ENCODE results near the gene TNFAIP3. TPM values are rescaled to one million over a fixed set of nuclear protein-coding genes. Genes with fewer than 3 reads are reported as not detected.

Gene TNFAIP3
- total RNA-seq, 1 donor from 2014 or later = 4.6 TPM

DNA sequence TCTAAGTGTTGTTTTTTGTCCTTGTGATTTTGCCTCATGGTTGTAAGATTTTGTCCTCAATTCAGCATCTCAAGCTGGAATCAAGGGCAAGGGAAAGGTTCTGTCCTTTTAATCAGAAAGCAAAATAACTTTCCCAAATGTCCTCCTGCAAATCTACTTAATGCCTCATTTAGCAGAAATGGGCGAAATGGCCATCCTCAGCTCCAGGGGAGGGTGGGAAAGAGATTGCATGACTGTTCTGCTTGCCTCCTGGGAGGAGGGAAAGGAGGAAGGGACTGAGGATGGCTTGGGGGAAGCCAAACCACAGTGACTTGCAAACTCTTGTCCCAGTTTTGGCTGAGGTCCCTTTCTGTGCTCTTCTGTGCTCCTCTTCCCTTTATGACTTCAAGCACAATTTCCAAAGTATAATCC is 43.4 kb downstream of the TNFAIP3 start:
- DNase-seq = no peak
- intact Hi-C loops (cut with DNase I) = no loop called here
- peak; percentile 73 for ATAC-seq (ENCODE audit: poor library complexity)

DNA sequence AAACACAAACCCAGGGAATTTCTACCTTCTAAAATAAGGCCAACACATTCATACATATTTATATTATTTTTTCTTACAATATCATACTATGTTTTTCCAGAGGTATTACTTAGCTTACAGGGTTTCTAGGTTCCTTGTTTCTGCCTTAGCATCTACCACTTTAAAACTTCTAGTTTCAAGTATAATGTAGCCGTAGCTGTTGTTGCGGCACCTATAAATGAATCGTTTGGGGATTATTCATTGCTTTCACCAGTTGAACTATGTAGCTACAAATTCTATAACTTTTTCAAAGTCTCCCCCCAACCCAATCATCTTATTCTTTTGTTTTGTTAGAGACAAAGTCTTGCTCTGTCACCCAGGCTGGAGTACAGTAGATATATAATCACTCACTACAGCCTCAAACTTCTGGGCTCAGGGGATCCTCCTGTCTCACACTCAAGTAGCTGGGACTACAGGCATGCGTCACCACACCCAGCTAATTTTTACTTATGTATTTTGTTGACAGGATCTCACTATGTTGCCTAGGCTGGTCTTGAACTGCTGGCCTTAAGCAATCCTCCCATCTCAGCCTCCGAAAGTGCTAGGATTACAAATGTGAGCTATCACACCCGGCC is 43.9 kb downstream of the TNFAIP3 start:
- DNase-seq (no peak), ATAC-seq (ENCODE audit: poor library complexity) (no peak)
- intact Hi-C loops (cut with DNase I) = no loop called here

DNA sequence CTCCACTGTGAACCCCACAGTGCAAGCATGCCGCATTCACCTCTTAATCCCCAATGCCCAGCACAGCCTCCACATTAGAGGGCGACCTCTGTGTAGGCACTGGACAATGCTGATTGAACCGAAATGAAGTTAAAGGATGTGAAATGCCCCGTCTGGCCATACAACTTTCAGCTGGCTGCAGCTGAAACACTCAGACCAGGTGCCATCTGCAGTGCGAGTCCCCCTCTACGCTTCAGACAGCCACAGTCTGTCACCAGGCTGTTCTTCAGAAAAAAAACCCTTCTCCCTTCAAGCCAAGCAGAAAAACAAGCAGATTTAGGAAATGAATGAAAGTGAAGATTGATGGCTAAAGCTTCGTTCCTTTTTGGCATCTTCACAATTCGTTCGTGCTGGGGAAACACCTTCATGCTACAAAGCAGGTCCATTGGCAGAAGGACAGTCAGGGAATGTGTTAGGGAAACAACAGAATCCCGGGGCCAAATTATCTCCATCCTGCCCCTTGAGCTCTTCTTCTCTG is 44.7 kb downstream of the TNFAIP3 start:
- DNase-seq (no peak), ATAC-seq (ENCODE audit: poor library complexity) (no peak)
- intact Hi-C loops (cut with DNase I) = no loop called here

DNA sequence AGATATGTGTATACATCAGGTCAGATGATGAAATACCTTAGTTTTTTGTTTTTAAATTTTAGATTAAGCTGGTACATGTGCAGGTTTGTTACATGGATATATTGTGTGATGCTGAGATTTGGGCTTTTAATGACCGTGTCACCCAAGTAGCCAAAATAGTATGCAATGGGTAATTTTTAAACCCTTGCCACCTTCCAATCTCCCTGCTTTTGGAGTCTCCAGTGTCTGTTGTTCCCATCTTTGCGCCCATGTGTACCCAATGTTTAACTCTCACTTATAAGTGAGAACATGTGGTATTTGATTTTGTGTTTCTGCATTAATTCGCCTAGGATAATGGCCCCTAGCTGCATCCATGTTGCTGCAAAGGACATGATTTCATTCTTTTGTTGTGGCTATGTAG is 45.8 kb downstream of the TNFAIP3 start:
- intact Hi-C loops (cut with DNase I) = no loop called here
- DNase-seq (no peak), ATAC-seq (ENCODE audit: poor library complexity) (no peak)

DNA sequence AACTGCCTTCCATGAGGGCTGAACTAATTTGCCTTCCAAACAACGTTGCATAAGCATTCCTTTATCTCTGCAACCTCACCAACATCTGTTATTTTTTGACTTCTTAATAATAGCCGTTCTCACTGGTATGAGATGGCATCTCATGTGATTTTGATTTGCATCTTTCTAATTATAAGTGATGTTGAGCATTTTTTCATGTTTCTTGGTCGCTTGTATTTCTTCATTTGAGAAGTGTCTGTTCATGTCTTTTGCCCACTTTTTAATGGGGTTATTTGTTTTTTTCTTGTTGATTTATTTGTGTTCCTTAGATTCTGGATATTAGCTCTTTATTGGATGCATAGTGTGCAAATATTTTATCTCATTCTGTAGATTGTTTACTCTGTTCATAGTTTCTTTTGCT is 46.4 kb downstream of the TNFAIP3 start:
- no peak for ATAC-seq (ENCODE audit: poor library complexity)
- no peak for DNase-seq
- intact Hi-C loops (cut with DNase I) = no loop called here

- no peak for ATAC-seq (ENCODE audit: poor library complexity)
- no peak for DNase-seq
- intact Hi-C loops (cut with DNase I) = no loop called here
Observed at GRCh38 chr6:137913996-137914529, 47.0 kb downstream of the TNFAIP3 start.

GRCh38 chr6:137914530-137915193 is 47.6 kb downstream of the TNFAIP3 start:
- no peak for ATAC-seq (ENCODE audit: poor library complexity)
- intact Hi-C loops (cut with DNase I) = no loop called here
- no peak for DNase-seq

GRCh38 chr6:137915790-137916189 is 48.7 kb downstream of the TNFAIP3 start:
- no peak for ATAC-seq (ENCODE audit: poor library complexity)
- no peak for DNase-seq
- intact Hi-C loops (cut with DNase I) = no loop called here

DNA sequence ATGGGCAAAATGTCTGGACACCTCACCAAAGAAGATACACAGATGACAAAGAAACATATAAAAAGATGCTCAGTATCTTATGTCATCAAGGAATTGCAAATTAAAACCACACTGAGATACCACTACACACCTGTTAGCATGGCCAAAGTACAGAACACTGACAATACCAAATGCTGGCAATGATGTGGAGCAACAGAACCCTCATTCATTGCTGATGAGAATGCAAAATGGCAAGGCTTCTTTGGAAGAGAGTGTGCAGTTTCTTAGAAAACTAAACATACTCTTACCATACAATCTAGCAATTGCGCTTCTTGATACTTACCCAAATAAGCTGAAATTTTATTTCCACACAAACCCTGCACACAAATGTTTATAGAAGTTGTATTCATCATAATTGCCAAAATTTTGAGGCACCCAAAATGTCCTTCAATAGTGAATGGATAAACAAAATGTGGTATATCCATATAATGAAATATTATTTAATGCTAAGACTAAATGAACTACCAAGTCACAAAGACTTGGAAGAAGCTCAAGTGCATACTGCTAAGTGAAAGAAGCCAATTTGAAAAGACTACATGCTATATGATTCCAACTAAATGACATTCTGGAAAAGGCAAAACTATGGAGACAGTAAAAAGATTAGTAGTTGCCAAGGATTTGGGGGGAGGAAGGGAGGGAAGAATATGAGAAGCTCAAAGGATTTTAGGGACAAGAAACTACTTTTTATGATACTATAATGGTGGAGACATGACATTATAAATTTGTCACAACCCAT is 50.7 kb downstream of the TNFAIP3 start:
- no peak for DNase-seq
- intact Hi-C loops (cut with DNase I) = no loop called here
- no peak for ATAC-seq (ENCODE audit: poor library complexity)

DNA sequence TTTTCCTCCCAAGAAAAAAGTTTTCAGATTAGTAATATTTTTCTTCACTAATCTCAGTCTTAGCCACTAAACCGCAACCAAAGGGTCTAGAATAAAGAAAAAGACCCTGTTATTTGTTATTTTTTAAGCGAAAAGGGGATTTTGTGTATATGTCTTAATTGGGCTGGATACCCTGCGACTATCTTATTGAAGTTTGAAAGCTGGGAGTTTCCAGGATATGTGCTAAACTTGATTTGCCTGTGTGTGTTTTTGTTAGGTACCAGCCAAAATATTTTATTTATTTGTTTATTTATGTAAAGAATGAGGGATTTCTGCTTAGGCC is 52.4 kb downstream of the TNFAIP3 start:
- intact Hi-C loops (cut with DNase I) = no loop called here
- ATAC-seq (ENCODE audit: poor library complexity) (no peak), DNase-seq (no peak)

DNA sequence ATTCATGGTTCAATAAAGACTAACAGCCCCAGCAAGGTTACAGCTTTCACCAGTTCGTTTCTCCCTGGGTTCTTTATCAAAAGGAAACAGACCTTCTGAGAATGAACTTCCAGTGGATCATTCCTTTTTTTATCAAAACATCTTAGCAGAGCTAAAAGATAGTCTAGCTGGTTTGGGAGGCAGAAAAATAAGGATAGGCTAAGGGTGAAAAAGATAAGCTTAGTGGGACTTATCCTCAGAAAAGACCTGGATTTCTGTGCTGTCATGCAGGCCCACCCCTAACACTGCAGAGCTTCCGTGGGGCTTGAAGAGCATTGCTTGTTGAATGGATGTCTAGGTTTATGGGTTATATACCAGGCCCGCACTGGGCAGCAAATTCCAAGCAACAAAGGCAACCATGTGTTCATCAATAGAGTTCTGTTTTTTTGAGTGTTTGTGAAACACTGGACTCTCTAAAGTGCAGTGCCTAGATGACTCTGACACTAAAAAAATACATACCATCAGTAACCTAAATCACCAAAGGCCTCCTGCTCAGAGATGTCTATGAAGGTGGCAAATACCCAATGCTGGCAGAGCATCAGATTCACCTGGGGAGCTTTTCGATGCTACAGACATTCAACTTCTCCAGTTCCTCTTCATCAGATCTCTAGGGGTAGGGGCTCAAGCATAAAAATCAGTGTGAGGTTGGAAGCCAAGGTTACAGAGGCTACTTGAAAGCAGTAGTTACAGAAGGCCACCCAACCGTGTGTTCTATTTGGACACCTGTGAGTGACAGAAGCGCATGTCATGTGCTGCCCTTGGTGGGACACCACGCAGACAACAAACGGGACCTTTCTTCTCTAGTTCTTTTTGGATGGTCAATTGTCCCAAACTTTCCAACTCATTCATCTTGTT is 53.0 kb downstream of the TNFAIP3 start:
- DNase-seq (no peak), ATAC-seq (ENCODE audit: poor library complexity) (no peak)
- intact Hi-C loops (cut with DNase I) = no loop called here

DNA sequence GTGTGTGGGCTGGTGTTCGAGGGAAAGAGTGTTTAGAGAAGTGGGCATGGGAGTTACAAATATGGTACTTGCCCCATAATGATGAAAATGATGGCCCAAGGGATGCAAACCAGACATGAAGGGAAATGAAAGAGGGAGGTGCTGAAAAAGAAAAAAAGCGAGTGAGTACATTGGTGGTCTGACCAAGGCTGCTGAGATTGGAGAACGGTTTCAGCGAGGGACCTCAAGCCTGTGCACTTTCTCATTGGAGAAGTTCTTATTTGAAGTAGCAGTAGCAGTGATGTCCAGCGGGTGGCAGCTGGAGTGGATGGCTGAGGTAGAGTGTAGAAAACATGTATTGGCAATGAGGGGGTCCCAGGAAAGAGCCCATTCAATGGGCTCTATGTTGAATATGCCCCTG is 54.8 kb downstream of the TNFAIP3 start:
- intact Hi-C loops (cut with DNase I) = no loop called here
- ATAC-seq (ENCODE audit: poor library complexity) = no peak
- DNase-seq = no peak

DNA sequence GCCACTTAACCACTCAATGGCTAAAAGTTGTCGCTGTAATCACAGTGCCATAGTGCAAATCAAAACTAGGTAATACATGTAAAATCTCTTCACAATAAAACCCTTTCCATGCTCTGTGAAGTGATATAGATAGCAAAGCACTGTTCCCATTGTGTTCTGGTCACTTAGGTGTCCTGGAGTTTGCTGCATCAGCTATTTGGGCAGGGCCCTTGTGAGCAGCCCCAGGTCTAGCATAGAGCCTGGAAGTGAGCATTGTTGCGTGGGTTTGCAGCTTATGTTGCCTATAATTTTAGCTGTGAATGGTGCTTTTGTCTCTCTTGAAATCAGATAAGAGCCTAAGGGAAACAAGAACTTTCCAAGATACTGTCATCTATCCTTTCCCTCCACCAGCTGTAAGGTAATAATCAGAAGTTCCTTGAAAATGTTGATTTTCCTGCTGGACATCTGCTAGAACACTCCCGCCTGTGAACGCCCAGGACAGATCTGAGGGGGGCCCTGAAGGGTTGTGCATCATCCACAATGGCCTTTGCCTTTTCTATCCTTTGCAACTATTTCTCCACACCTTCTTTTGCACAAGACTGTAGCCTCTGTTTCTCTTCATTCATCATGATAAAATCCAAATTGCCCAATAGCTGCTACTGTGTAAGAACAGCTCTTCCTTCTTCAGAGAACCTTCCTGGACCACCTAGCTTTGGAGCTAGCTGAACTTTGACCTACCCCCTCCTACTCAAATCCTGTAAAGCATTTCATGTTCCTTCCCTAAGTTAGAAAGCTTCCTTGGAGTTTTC is 57.0 kb downstream of the TNFAIP3 start:
- ATAC-seq (ENCODE audit: poor library complexity) = no peak
- intact Hi-C loops (cut with DNase I) = no loop called here
- no peak for DNase-seq

GRCh38 chr6:137925141-137925698 is 58.2 kb downstream of the TNFAIP3 start:
- intact Hi-C loops (cut with DNase I) = no loop called here
- ATAC-seq (ENCODE audit: poor library complexity) (no peak), DNase-seq (no peak)

- ATAC-seq (ENCODE audit: poor library complexity) (no peak), DNase-seq (no peak)
- intact Hi-C loops (cut with DNase I) = no loop called here
Observed at GRCh38 chr6:137926207-137926731, 59.2 kb downstream of the TNFAIP3 start.

DNA sequence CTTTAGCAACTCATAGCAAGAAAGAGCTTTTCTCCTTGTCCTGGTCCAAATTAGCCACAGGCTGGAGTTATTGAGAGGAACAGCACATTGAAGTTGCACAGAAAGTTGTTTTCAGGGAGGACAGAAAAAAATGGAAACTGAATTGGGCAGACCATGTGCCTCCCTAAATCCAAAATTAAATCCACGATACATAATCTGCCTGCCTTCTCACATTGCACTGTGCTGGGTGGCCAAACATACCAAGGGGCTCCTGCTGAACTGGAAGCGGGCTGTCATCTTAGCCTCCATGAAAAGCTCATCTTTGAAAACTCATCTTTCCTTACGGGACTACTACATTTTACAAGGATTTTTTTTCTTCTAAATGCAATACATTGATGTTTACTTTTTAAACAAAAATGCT is 59.9 kb downstream of the TNFAIP3 start:
- DNase-seq (no peak), ATAC-seq (ENCODE audit: poor library complexity) (no peak)
- intact Hi-C loops (cut with DNase I) = no loop called here

DNA sequence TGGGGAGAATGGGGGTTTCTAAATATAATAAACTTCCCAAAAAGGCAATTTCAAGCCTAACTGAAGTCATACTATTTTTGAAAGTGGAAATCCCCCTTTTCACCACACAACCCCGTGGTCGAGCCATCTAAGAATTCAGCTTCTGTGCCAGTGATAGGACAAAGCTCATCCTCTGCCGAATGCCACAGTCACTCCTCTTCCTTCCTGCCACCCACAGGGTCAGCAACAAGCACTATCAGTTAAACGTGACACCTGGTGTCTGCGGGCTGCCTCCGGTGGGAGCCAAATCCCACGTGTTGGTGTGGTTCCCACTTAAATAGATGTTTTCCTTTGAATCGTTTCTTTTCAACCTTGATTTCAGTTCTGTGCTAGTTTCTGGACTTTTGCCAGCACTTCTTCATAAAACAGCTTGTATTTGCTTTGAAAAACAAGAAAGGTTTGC is 60.7 kb downstream of the TNFAIP3 start:
- no peak for ATAC-seq (ENCODE audit: poor library complexity)
- intact Hi-C loops (cut with DNase I) = no loop called here

More for the DNA sequence above, 60.7 kb downstream of the TNFAIP3 start:
- DNase-seq = no peak
